Fibroblast of villous mesenchyme (primary cell): ENCODE results near the gene WDR77. TPM values are rescaled to one million over a fixed set of nuclear protein-coding genes. Genes with fewer than 3 reads are reported as not detected.

Experiments
- DNase-seq: peaks from one replicate; pipeline ENCODE4 v3.0.0-alpha.2; 2010; ENCODE audit warnings: low read depth
- H3K4me3 ChIP-seq: 2 replicates; pipeline ENCODE4 v1.5.1; 2011; ENCODE audit warnings: low read depth, mild to moderate bottlenecking, low read length
- CTCF ChIP-seq: IDR thresholded peaks from 2 replicates; pipeline ENCODE4 v1.5.1; 2012; ENCODE audit warnings: low read depth, mild to moderate bottlenecking, low read length; ENCODE audit not compliant: insufficient read depth
- total RNA-seq: library from RNA; depleted of rRNA; stranded (reverse); fragments of >200 nt; gene quantifications from 2 replicates; pipeline ENCODE4 v1.2.3, GENCODE V29; 2012

The WDR77 gene
- total RNA-seq, 1 donor, result 59.2 TPM

GRCh38 chr1:111488669-111489068, 39.6 kb upstream of the WDR77 start:
- H3K4me3 ChIP-seq, result no peak overlapping the region
- no peak for TF ChIP-seq CTCF
- no peak for DNase-seq

DNA sequence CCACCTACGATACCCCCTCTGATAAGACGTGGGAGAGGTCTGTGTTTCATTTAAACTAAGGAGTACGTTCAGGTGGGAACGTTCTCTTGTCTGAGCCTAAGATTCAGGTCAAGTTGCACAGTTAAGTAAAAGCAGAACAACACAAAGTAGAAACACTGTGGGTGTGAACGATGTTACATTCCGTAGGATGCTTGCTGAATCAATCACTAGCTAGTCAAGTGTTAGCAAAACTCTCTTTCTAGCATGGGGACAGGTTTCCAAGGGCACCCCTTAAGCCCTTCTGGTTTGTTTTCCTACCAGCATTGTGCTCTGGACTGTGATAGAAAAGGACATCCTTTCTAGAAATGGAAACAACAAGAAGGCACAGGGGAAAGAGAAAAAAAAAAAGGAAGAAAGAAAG, 38.1 kb upstream of the WDR77 start:
- DNase-seq, result no peak
- no peak for TF ChIP-seq CTCF

GRCh38 chr1:111486431-111486830, 37.4 kb upstream of the WDR77 start:
- DNase-seq, result no peak
- no peak overlapping the region for H3K4me3 ChIP-seq
- TF ChIP-seq CTCF, result no peak

More for the DNA sequence above, 38.1 kb upstream of the WDR77 start:
- no peak overlapping the region for H3K4me3 ChIP-seq

- no peak for TF ChIP-seq CTCF
- DNase-seq, result no peak
These were observed 35.5 kb upstream of the WDR77 start for GRCh38 chr1:111484391-111485026.

DNA sequence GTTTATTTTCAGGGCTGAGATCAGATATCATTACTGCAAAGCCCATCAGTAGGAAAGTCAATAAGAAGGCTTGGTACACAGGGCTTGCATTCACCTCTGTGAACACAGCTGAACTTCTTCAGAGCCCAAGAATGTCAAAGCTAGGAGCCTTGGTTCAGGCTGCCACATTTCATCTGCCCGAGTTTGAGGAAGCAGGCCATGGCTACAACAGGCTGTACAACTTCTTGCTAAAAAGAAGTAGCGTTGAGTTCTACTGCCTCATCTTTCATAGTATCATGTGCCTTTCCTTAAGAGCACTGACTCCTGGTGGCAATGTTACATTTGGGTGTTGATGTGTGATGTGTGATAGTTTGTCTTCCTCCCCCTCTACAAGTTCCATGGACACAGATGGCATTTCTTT, 34.8 kb upstream of the WDR77 start:
- H3K4me3 ChIP-seq, result no peak overlapping the region
- TF ChIP-seq CTCF, result no peak
- no peak for DNase-seq

More at GRCh38 chr1:111484391-111485026, 35.5 kb upstream of the WDR77 start:
- H3K4me3 ChIP-seq, result no peak overlapping the region

GRCh38 chr1:111483166-111483565, 34.1 kb upstream of the WDR77 start:
- no peak for TF ChIP-seq CTCF
- no peak overlapping the region for H3K4me3 ChIP-seq
- DNase-seq, result no peak

- DNase-seq, result peak; percentile 75
- H3K4me3 ChIP-seq, result no peak overlapping the region
- peak; percentile 87 for TF ChIP-seq CTCF
These were observed 32.5 kb upstream of the WDR77 start for GRCh38 chr1:111481387-111482221.
